Activated CD4-positive, alpha-beta T cell treated with anti-CD3 and anti-CD28 coated beads for 1 hour (primary cell): ENCODE measurements around the gene UBE4B.
"Not testable (repeated sequence)": the region's sequence is repeated elsewhere in the genome, so short reads cannot be mapped to it uniquely, and the experiment has no call there.

Experiments used
- DNase-seq: peaks from one replicate; pipeline ENCODE4 v3.0.0-alpha.2; 2020

UBE4B gene

GRCh38 chr1:10045480-10046355, 13.0 kb downstream of the UBE4B start:
- DNase-seq: no peak

- no peak for DNase-seq
Observed at GRCh38 chr1:10046356-10047085, 13.8 kb downstream of the UBE4B start.

GRCh38 chr1:10048601-10049000, 15.8 kb downstream of the UBE4B start:
- no peak for DNase-seq

- no peak for DNase-seq
Observed at GRCh38 chr1:10050611-10051010, 17.9 kb downstream of the UBE4B start.

- DNase-seq: no peak
Observed at GRCh38 chr1:10051656-10052055, 18.9 kb downstream of the UBE4B start.

- DNase-seq: no peak
Observed at GRCh38 chr1:10052347-10052746, 19.6 kb downstream of the UBE4B start.

- DNase-seq: no peak
Observed at GRCh38 chr1:10054465-10054864, 21.7 kb downstream of the UBE4B start.

- DNase-seq: no peak
Observed at GRCh38 chr1:10056599-10056987, 23.8 kb downstream of the UBE4B start.

GRCh38 chr1:10057343-10057742, 24.6 kb downstream of the UBE4B start:
- no peak for DNase-seq

- DNase-seq: no peak
Observed at GRCh38 chr1:10057796-10058195, 25.0 kb downstream of the UBE4B start.

GRCh38 chr1:10059342-10059718, 26.6 kb downstream of the UBE4B start:
- no peak for DNase-seq

- DNase-seq: no peak
Observed at GRCh38 chr1:10060311-10061100, 27.7 kb downstream of the UBE4B start.

- no peak for DNase-seq
Observed at GRCh38 chr1:10061276-10061675, 28.5 kb downstream of the UBE4B start.

- no peak for DNase-seq
Observed at GRCh38 chr1:10063878-10064277, 31.1 kb downstream of the UBE4B start.

GRCh38 chr1:10064416-10065343, 31.9 kb downstream of the UBE4B start:
- no peak for DNase-seq

GRCh38 chr1:10065344-10065685, 32.6 kb downstream of the UBE4B start:
- DNase-seq: no peak

- no peak for DNase-seq
Observed at GRCh38 chr1:10065760-10066159, 33.0 kb downstream of the UBE4B start.

- no peak for DNase-seq
Observed at GRCh38 chr1:10068605-10069294, 36.0 kb downstream of the UBE4B start.

GRCh38 chr1:10070206-10070605, 37.4 kb downstream of the UBE4B start:
- DNase-seq: no peak

- DNase-seq: no peak
Observed at GRCh38 chr1:10071640-10072039, 38.9 kb downstream of the UBE4B start.

GRCh38 chr1:10073371-10073770, 40.6 kb downstream of the UBE4B start:
- not testable (repeated sequence) for DNase-seq
